NT2/D1 (cell line): Measurements from ENCODE around the gene PHLDA2.

Experiments
- YY1 ChIP-seq: IDR thresholded peaks from 2 replicates; pipeline ENCODE4 v1.6.1; 2011; ENCODE audit not compliant: insufficient read length, insufficient read depth
- ZNF274 ChIP-seq: IDR thresholded peaks from 2 replicates; pipeline ENCODE4 v1.6.1; 2011; ENCODE audit warnings: mild to moderate bottlenecking, low read depth, low read length

DNA sequence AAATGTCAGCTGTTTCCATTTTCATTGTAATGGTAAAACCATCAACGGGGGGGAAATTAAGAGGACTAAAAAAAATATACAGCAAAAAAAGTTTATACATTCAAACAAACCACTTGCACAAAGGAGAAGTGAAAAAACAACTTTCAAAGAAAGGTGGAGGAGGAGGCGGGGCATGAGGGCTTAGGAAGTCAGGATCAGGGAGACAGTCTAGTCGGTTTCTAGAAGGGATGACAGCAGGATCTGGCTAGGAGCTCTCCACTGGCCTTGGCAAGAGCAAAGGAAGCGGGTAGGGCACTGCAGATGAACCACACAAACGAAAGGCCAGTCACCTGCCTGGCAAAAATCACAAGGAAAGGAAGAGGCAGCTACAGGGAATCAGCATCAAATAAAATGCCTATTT lies 31.9 kb upstream of the PHLDA2 start:
- TF ChIP-seq ZNF274, result no peak
- TF ChIP-seq YY1, result no peak
